Prostate gland (tissue), 2 donors: ENCODE measurements around the gene RILPL1.

Source experiments
- POLR2A ChIP-seq: fragments of 450-650 bp; IDR thresholded peaks from one replicate; pipeline ENCODE4 v1.6.1; 2016; ENCODE audit warnings: antibody characterized with exemption, mild to moderate bottlenecking
- POLR2AphosphoS5 ChIP-seq: sonication (generic); formaldehyde crosslinking; IDR thresholded peaks from one replicate; pipeline ENCODE4 v1.6.1; 2017; ENCODE audit warnings: antibody characterized with exemption
- TF ChIP-seq, protein P1 (sequence below), 4 experiments: fragments of 200-600 bp in 2 of 4; fragments of 450-650 bp in 2 of 4; sonication (generic) in 2 of 4; IDR thresholded peaks; 1 replicate in 3 of 4; 2 replicates in 1 of 4; pipeline ENCODE4 v1.5.1; 2016 to 2019; ENCODE audit warnings: antibody characterized with exemption in 4 of 4, mild to moderate bottlenecking in 2 of 4, moderate library complexity in 2 of 4

GRCh38 chr12:123487428-123487827 is 46.1 kb downstream of the RILPL1 start:
- TF ChIP-seq, protein P1, sequence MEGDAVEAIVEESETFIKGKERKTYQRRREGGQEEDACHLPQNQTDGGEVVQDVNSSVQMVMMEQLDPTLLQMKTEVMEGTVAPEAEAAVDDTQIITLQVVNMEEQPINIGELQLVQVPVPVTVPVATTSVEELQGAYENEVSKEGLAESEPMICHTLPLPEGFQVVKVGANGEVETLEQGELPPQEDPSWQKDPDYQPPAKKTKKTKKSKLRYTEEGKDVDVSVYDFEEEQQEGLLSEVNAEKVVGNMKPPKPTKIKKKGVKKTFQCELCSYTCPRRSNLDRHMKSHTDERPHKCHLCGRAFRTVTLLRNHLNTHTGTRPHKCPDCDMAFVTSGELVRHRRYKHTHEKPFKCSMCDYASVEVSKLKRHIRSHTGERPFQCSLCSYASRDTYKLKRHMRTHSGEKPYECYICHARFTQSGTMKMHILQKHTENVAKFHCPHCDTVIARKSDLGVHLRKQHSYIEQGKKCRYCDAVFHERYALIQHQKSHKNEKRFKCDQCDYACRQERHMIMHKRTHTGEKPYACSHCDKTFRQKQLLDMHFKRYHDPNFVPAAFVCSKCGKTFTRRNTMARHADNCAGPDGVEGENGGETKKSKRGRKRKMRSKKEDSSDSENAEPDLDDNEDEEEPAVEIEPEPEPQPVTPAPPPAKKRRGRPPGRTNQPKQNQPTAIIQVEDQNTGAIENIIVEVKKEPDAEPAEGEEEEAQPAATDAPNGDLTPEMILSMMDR (IDR thresholded peaks at IDR 0.05), result no peak
- TF ChIP-seq POLR2AphosphoS5 (no peak), POLR2A (no peak)
